Measurements from ENCODE around the gene UBAC1.

The UBAC1 gene

DNA sequence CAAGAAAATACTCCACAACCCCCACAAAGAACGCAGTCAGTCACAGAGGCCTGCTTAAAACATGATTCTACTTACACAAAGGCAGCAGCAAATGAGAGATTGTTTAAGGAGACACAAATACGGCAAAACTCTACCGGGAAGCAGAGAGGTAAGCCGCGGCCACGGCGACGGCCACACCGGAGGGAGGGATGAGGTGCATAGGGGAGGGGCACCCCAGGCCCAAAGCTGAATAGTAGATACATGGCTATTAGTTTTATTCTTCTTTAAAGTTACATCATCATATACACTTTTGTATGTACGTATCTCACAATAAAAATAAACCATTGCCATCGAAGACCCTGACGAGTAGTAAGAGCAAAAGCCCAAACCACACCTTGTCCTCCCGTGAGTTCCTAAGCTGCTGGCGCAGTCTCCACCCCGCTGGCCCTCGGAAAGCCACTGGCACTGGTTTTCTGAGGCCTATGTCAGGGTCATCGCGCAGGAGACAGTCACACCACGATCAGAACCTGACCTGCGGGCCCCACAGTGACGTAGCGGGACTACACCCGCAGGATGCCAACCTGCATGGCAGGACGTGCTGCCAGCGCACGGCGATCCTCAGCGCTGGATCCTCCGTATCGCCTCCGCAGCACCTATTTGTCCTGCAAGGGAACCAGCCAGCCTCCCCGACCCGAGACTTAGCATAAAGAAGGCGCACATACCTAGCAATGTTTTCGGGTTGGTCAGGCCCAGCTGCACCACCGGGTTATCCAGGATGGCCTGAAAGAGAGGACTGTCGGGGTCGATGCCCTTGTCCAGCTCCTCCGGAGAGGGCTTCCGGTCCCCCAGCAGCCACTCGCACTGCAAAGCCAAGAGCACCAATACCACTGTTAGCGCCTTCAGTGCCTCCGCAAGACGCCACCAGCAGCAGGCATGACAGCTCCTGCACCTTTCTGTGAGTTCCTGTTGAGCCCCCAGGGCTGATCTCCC lies 23.4 kb downstream of the UBAC1 start:
- no peak for DNase-seq

DNA sequence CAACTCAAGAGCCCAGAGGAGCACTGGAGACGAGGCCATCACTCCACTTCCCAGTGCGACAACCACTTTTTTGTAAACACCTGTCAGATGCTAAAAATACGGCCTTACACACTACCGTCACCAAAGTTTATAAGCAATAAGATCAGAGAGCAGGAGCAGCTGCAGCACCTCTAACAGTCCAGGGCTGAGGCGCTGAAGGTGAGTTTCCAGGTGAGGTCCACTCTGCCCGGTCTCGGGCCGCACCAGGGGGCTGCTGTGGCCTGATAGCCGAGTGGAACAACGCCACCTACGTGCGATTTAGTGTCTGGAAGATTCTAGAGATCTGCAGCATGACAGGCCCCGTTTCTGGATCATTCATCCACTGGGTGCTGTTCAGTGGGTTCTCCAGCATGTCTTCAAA lies 28.1 kb downstream of the UBAC1 start:
- DNase-seq: no peak

DNA sequence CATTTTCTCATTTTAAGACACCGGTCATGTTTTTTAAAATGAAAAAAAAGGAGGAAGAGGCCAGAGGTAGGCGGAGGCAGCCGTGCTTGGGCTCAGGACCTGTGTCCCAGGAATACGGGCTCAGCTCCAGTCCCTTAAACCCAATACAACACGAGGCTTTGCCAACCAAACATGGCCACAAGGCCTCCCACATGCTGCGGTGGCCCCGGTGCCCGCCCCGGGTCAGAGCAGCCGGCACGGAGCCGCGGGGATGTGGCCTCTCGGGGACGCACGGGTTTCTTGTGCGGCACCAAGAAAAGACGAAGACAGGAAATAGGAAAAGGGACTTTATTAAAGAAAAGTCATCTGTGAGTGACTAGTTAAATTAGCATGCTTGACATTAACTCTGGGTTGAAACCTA lies 28.5 kb downstream of the UBAC1 start:
- no peak for DNase-seq

DNA sequence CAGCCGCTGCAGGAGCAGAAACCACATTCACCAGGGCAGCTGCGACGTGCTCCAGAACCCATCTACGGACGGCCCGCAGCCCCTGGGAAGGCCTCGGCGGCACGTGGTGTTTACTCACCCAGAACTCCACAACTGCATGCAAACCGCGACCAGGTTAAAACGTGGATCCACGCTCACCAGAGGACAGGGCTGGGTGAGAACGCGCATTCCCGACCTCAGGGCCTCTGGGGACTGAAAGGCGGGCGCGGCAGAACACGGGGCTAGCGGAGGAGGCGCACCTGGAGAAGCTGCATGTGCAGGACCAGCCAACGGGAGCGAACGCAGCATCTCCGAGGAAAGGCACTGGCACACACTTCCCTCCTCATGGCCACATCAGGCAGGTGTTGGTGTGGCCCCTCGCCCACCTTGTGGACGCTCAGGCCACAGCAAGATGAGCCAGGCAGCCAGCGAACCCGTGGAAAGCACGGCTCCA lies 29.8 kb downstream of the UBAC1 start:
- DNase-seq: no peak

DNA sequence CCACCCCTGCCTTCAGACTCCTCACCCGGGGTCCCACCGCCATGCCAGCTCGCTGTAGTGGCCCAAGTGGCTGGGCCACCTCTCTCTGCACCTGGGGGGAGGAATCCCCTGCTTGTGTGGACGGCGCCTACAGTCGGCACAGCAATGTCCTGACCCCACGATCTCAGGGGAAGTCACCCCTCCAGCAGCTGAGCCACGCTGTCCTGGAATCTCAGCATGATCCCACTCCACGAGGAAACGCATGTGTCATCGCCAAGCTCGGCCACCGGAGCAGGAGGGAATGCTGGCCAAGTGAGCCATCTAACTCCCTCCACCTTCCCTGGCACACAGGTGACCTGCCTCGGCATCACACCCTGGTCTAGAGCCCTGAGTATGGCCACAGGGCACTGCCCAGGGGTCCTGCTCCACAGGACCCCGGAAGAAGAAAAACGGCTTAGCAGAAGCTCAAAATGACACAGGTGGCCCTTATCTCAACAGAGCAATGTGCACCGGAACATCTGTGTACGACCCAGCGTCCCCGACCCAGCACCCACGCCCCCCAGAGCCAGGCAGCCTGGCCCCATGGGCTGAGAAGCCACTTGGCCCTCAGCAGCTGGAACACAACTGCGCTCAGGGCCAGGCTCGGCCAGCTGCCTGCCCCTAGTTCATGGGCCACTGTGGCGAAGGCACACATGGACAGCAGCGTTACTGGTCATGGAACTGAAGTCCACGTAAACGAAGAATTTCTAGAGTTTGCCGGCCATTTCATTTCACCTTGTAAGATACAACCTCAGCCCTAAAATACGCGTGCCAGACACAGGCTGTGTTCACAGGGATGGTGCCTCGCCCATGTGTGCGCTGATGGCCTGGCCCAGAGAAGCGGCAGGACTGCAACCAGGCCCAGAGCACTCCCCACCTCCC lies 30.5 kb downstream of the UBAC1 start:
- no peak for DNase-seq

DNA sequence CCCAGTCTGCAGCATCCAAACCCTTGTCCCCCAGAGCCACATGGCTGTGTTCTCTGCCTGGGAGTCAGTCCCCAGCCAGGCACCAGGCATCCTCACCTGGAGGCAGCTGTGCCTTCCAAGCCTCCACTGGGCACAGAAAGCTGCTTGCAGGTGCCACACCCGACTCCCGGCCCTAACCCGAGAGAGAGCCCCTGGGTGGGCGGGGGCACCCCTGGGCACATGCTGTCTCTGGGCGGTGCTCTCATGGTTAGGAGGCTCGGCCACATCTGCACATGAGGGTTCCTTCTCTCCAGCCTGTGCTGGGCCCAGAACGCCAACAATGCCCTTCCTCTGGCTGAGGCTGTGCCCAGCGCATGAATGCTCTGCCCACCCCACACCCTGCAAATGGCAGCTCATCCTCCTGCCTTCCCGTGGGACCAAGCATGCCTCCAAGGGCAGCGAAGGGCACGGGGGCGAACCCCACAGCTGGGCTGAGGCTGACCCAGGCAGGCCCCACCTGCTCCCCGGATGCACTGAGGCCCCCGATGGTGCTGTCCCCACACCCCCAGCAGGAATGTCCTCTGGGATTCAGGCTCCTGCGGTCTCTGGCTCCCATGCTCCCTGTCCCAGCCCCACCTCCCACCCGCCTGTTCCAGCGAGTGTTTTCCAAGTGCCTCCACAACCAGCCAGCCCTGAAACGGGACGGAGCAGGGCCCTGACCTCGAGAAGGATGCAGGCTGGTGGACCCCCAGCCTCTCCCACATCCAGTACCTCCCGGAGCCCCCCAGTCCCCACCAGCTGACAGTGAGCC lies 31.3 kb downstream of the UBAC1 start:
- DNase-seq: no peak

DNA sequence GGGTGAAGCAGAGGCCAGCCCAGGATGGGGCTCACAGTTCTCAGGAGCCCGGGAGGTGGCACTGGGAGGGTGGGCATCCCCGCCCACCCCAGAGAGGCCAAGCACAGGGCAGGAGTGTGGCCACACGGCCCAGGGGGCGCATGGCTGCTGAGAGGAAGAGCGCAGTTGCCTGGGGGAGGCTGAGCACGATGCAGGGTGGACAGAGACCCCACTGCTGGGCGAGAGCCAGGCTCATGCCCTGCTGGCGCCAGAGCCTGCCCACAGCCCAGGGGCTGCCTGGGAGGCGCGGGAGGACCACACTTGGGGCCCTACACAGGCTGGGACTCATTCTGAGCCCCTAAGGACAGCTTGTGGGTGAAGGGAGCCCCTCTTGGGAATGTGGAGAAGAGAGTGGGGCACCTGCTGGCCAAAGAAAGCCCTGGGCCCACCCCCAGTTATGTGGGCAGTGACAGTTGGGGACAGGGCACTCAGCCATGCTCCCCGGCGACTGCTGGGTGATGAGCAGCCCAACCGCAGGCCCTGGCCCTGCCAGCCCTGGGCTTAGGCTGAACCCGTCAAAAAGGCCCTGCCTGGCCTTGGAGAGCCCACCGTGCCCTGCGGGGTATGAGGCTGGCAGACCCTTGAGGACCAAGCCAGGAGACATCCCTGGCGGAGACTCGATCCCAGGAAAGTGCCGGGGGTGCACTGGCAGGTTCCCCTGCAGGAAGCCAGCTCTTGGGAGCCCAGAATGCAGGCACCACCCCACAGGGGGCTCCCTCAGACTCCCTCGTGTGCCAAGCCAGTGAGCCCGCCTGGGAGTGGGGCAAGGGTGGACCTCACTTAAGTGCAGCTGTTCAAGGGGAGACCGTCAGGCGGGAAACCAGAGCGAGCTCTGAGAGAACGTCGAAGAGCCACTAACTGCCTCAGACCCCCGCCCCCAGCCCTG lies 32.2 kb downstream of the UBAC1 start:
- no peak for DNase-seq

DNA sequence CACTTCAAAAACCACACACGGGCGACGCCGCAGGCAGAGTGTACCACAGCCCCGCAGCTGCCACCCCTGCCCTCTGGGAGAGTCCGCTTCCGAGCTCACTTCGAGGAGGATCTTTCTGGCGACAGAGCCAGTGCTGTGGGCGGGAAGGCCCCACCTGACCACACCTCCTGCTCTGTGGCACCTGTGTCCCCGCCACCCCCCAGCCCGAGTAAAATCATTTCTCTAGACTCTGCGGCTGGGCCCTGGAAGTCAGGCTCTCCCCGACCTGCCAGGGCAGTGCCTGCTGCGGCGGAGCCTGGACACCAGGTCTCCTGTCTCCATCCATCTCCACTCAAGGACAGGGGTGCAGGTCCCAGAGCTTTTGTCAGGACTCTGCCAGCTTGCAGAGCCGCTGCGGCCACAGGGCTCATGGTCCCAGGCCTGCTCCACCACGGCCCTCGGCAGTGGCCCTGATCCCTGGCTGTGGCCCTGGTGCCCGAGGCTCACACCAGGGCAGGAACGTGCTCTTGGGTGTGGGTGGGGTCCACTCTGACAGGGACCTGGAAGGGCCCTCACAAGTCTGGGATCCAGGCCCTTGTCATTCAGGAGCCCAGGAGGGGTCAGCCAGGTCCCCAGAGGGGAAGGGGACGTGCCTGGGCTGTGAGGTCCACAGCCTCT lies 33.0 kb downstream of the UBAC1 start:
- no peak for DNase-seq

DNA sequence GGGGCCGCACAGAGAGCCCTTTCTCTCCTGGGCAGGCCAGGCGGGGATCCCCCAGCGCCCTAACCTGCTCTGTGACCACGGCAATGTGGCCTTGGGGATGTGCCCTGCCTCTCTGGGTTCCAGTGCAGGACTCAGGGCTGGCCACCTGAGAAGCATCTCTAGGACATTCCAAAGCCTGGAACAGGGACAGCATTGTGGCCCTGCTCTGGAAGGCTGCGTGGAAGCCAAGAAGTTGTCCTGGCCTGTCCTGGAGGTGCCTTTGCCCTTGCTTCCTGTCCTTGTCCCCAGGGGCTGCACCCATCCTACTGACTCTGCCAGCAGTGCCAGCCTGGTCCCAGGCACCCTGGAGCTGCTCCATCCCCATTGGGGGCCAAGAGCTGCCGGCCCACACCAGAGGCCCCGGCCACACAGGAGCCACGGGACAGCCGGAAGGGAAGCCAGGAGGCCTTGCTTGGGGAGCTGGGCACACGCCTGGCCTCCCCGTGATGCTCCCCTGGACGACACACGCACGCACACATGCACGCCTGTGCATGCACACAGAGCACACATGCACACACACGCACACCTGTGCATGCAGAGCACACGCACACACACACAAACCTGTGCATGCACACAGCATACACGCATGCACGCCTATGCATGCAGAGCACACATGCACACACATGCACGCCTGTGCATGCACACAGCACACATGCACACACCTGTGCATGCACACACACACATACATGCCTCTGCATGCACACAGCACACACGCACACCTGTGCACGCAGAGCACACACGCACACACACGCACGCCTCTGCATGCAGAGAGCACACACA lies 33.8 kb downstream of the UBAC1 start:
- no peak for DNase-seq

DNA sequence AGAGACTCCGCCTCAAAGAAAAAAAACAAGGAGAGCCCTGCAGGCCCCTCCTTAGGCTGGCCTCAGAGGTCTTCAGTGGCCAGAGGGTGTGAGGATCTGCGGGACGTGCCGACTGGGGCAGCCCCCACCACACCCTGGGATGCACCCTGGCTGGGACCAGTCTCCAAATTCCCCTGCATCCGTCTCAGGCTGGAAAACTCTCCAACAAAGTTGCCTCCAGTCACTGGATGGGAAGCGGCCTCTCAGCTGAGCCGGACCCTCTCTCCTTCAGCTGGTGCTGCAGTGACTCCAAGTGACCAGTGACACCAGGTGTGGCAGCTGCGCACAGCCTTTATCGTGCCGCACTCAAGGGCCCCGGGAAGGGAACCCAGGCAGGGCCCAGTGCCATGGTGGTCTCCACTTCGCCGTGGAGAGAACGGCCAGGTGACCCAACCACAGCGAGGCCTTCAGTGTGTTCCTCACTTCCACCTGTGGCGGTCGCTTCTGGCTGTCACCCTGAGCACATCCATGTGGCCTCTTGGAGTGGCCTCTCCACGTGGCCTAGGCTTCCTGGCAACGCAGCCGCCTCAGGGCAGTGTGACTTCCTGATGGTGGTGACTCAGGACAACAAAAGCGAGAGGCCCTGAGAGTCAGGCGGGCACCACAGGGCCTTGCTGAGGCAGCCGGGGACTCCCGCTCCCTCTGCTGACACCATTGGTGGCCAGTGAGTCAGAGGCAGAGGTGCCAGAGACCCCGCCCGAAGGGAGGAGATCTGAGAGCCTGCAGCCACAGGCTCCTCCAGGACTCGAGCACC lies 34.6 kb downstream of the UBAC1 start:
- DNase-seq: no peak

DNA sequence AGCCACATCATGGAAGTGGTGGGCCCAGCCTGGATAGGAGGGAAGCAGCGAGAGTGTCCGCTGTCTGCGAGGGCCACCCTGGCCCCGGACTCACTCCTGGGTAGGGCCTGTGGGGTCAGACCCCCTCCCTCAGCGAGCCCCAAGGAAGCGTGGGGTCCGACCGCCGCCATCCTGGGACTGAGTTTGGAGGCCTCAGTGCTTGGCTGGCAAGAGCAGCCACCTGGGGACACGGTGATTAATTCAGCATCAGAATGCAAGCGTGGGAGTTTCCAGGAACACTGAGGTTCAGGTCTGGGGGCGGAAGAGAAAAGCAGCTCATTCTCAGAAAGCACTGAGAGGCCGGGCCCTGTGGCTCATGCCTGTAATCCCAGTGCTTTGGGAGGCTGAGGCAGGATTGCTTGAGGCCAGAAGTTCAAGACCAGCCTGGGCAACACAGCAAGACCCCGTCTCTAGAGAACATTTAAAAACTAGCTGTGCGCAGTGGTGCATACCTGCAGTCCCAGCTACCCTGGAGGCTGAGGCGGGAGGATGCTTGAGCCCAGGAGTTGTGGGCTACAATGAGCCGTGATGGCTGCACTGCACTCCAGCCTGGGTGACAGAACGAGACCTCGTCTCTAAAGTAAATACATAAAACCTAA lies 35.6 kb downstream of the UBAC1 start:
- DNase-seq: no peak

DNA sequence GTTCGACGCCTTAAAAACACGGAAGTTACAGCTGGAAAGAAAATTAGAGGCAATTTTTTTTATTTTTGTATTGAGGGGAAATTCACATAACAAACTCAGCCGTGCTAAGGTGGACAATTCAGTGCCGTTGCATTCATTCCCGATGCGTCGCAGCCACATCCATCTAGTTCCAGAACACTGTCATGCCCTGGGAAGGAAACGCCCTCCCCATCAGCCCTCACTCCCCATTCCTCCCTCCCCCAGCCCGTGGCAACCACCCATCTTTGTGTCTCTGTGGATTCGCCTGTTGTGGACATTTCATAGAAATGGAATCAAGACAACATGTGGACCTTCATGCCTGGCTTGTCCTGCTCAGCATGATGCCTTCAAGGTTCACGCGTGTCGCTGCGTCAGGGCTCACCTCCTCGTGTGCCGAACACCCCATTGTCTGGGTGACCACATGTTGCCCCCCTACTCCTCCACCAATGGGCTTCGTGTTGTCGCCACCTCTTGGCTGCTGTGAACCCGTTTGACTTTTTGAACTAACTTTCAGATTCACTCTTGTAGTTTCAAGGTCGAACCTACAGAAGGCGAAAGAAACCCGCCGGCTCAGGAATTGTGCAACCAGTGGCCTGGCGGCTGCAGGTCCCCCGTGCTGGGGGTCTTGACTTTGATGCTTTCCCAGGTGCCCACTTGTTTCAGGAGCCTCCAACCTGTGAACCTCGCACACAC lies 36.4 kb downstream of the UBAC1 start:
- no peak for DNase-seq

DNA sequence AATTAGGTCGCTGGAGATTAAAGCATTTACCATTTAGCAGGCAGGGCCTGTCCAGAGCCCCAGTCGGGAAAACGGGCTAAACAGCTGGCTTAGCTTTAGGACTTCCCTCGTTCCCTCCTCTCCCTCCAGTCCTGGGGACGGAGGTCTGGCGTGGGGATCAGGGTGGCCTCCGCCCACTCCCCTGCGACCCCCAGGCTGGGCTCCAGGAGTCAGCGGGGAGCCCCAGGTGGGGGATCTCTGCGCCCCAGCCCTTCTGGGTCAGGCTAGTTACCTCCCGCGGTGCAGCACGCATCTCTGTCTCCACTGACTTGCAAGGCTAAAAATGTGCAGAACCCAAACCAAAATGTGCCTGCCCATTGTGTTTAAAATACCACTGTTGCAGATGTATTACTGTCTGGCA lies 37.7 kb downstream of the UBAC1 start:
- DNase-seq: no peak

DNA sequence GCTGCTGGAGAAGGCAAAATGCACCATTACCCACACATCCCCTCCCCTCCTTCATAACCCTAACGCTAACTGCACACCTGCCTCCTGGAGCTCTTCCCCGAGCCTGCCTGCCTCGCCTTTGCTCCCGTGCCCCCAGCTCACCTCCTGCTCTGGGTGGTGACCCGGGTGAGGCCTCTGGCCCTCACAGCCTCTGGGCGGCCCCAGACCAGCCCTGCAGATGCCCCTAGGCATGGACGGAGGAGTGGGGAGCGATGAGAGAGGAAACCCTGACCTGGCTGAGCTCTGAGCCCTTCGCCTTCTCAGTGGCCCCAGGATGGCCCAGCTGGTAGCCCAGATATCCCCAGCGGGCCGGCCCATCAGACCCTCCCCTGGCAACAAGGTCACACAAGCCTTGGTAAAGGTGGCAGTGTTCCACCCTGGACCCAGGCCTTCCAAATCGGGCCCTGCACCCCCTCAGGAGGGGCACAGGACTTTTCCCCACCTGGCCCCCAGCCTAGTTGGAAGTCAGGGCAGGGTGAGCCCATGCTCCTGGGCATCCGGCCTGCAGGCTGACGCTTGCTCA lies 39.3 kb downstream of the UBAC1 start:
- no peak for DNase-seq

DNA sequence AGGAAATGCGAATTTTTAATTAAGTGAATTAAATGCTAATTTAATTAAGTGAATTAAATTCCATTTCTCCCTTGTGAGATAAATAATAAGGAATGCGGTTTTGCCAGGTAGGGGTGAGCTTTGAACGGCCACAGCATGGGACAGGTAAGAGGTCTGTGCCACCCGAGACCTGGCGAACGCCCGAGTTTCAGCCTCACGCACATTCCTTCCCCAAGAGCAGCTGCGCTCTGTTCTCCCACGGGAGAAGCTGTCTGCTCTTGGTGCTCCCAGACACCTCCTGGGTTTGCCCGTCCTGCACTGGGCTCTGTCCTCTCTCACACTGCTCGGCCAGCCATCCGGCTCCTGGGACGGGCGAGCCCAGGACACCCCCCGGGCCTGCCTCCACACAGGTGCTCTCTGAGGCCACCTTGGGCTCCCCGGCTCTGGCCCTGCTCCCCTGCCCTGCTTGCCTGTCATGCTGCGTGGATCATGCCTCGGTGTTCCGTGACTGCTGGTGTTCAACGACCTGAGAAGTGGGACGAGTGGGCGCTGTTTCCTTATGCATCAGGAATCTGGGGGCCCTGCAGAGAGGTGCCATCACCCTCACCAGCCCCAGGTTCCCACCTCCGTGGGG lies 40.1 kb downstream of the UBAC1 start:
- DNase-seq: no peak

DNA sequence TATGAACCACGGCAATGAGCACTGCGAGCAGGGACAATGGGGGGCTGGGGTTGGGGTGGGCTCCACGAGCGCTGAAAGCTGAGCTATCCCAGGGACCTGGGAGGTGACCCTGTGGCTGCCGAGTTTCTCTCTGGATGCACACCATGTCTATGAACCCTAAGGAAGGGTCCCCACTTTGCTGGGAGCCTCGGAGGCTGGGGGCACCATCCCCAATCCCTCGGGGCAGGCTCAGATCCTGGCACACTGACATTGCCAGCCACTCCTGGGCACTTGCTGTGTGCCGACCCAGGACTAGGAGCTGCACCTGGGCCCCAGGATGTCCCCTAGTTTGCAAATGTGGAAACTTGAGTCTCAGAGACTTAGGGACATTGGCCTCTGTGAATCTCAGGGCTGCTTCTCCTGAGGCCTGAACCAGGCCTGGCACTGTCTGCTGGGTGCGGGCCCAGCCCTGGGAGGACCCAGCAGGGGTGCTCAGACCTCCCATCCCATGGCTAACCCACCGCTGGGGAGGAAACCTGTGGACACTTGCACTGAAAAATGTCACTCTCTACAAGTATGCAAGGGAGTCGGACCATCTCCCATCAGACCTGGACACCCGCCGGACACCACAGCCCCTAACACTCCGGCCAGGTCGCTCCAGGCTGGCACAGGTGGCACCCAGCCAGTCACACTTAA lies 40.8 kb downstream of the UBAC1 start:
- DNase-seq: no peak
